Lower lobe of right lung (tissue), 2 donors: ENCODE data around the gene CD247. TPM values are rescaled to one million over a fixed set of nuclear protein-coding genes. Genes with fewer than 3 reads are reported as not detected.

Source experiments
- ATAC-seq, 2 donors: fragments of 200-7000 bp; cut with Tn5 transposase; one replicate each; pipeline ENCODE4 v1.9.1; 2020 to 2022; ENCODE audit warnings: mild to moderate bottlenecking in 2 of 2, moderate library complexity in 2 of 2
- DNase-seq: peaks from one replicate; pipeline ENCODE4 v3.0.0-alpha.2; 2020
- H3K27ac ChIP-seq: fragments of 200-600 bp; one replicate; pipeline ENCODE4 v1.8.0; 2022
- H3K27me3 ChIP-seq: fragments of 200-600 bp; one replicate; pipeline ENCODE4 v1.8.0; 2022; ENCODE audit warnings: low read depth
- H3K36me3 ChIP-seq: fragments of 200-600 bp; one replicate; pipeline ENCODE4 v1.8.0; 2022; ENCODE audit warnings: mild to moderate bottlenecking
- H3K4me1 ChIP-seq: fragments of 200-600 bp; one replicate; pipeline ENCODE4 v1.8.0; 2022
- H3K4me3 ChIP-seq: fragments of 200-600 bp; one replicate; pipeline ENCODE4 v1.8.0; 2022; ENCODE audit warnings: mild to moderate bottlenecking
- H3K9me3 ChIP-seq: fragments of 200-600 bp; one replicate; pipeline ENCODE4 v1.8.0; 2022
- intact Hi-C: fragments of 100-400 bp; cut with DNase I; formaldehyde crosslinking; loops from one replicate; pipeline ENCODE4 v1.11.0; 2022
- total RNA-seq: library from RNA; stranded (reverse); fragmentation: NEBNext Ultra II Directional; extraction: Animal tissue kit (Norgen Biotek cat#: 25700); gene quantifications from one replicate; pipeline ENCODE4 v1.2.1, GENCODE V29; 2021
- TF ChIP-seq, protein P1 (sequence below): fragments of 200-600 bp; IDR thresholded peaks from one replicate; pipeline ENCODE4 v1.8.0; 2022; ENCODE audit warnings: antibody characterized with exemption, mild to moderate bottlenecking
- donor health status: DM: no; HTN: yes; CAD: no; lungs with severe emphysema.

The CD247 gene
- total RNA-seq, 1 donor from 2014 or later = 8.7 TPM

DNA sequence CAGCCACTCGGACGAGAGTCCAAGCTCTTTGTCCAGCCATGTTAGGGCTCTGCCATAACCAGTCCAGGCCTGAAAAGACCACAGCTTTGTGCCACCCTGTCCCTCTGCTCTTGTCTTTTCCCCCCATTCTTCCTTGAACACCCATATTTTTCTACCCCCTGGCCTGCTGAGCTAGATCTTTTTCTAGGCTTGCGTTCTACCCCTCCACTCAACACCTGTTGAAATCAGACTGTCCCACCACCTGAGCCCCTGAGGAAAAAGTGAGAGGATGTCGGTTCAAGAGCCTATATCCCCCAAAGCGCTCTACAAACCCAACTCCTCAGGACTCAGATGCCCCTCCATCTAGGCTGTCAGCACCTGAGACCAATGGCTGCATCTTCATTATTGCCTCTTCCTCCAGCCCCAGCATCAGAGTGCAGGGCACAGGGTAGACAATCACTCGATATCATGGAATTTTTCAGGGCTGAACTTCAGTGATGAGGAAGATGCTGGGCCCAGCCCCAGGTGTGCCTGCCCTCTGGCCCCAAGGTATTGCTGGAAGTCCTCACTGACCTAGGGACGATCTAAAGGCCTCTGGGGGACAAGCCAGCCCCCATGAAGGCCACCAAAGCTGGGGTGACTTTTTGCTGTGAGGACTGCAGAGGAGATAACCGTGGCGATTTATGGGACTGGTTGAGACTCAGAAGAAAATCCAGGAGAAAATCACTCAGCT is 75.3 kb downstream of the CD247 start:
- H3K4me1 ChIP-seq = peaks cover 10% of the 10 kb centered on the region
- intact Hi-C loops = no loop called here
- H3K36me3 ChIP-seq = no peaks in the 10 kb centered on the region
- no peak for DNase-seq
- no peak overlapping the region for H3K4me3 ChIP-seq
- no peak overlapping the region for H3K27ac ChIP-seq
- ATAC-seq = no peak
- TF ChIP-seq, protein P1, sequence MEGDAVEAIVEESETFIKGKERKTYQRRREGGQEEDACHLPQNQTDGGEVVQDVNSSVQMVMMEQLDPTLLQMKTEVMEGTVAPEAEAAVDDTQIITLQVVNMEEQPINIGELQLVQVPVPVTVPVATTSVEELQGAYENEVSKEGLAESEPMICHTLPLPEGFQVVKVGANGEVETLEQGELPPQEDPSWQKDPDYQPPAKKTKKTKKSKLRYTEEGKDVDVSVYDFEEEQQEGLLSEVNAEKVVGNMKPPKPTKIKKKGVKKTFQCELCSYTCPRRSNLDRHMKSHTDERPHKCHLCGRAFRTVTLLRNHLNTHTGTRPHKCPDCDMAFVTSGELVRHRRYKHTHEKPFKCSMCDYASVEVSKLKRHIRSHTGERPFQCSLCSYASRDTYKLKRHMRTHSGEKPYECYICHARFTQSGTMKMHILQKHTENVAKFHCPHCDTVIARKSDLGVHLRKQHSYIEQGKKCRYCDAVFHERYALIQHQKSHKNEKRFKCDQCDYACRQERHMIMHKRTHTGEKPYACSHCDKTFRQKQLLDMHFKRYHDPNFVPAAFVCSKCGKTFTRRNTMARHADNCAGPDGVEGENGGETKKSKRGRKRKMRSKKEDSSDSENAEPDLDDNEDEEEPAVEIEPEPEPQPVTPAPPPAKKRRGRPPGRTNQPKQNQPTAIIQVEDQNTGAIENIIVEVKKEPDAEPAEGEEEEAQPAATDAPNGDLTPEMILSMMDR = no peak
- H3K9me3 ChIP-seq = no peaks in the 10 kb centered on the region
- H3K27me3 ChIP-seq = peaks cover 9% of the 10 kb centered on the region

GRCh38 chr1:167442142-167442848 is 76.0 kb downstream of the CD247 start:
- Histone ChIP-seq H3K27ac (no peak overlapping the region), H3K36me3 (no peaks in the 10 kb centered on the region), H3K9me3 (no peaks in the 10 kb centered on the region), H3K4me1 (peaks cover 10% of the 10 kb centered on the region), H3K4me3 (no peak overlapping the region), H3K27me3 (peaks cover 9% of the 10 kb centered on the region)
- peak; percentile 92 for DNase-seq
- intact Hi-C loops = no loop called here
- ATAC-seq = peak; percentile 93 to 94
- TF ChIP-seq, protein P1 = peak; percentile 90

GRCh38 chr1:167441222-167441621 is 77.1 kb downstream of the CD247 start:
- Histone ChIP-seq H3K27me3 (peaks cover 9% of the 10 kb centered on the region), H3K4me3 (no peak overlapping the region), H3K27ac (no peak overlapping the region), H3K9me3 (no peaks in the 10 kb centered on the region), H3K4me1 (peaks cover 10% of the 10 kb centered on the region), H3K36me3 (no peaks in the 10 kb centered on the region)
- TF ChIP-seq, protein P1 = no peak
- ATAC-seq = no peak
- intact Hi-C loops = no loop called here
- no peak for DNase-seq

GRCh38 chr1:167440776-167441175 is 77.6 kb downstream of the CD247 start:
- no peaks in the 10 kb centered on the region for H3K36me3 ChIP-seq
- no peak overlapping the region for H3K27ac ChIP-seq
- TF ChIP-seq, protein P1 = no peak
- ATAC-seq (no peak), DNase-seq (no peak)
- intact Hi-C loops = no loop called here
- peaks cover 9% of the 10 kb centered on the region for H3K27me3 ChIP-seq
- no peaks in the 10 kb centered on the region for H3K9me3 ChIP-seq
- H3K4me1 ChIP-seq = peaks cover 10% of the 10 kb centered on the region
- no peak overlapping the region for H3K4me3 ChIP-seq

GRCh38 chr1:167440345-167440744 is 78.0 kb downstream of the CD247 start:
- no peak overlapping the region for H3K27ac ChIP-seq
- intact Hi-C loops = no loop called here
- ATAC-seq (no peak), DNase-seq (no peak)
- no peaks in the 10 kb centered on the region for H3K36me3 ChIP-seq
- H3K9me3 ChIP-seq = no peaks in the 10 kb centered on the region
- H3K27me3 ChIP-seq = peaks cover 9% of the 10 kb centered on the region
- no peak overlapping the region for H3K4me3 ChIP-seq
- TF ChIP-seq, protein P1 = no peak
- H3K4me1 ChIP-seq = peaks cover 10% of the 10 kb centered on the region
